ENCODE results near the gene NUAK1. TPM values are rescaled to one million over a fixed set of nuclear protein-coding genes. Genes with fewer than 3 reads are reported as not detected.

Gene NUAK1
- total and polyA plus RNA-seq, 2 experiments from 2014 or later, result 5.4 to 16.9 TPM

GRCh38 chr12:106046947-106047346 lies 91.8 kb downstream of the NUAK1 start:
- H3K9me2 ChIP-seq (ENCODE audit: insufficient read depth), result peaks cover 6% of the 10 kb centered on the region; the same call in 1 of the 2 replicates
- Mint-ChIP-seq H3K4me3 (no peak overlapping the region), H3K27ac (no peak overlapping the region), H3K36me3 (ENCODE audit: low read depth) (no peaks in the 10 kb centered on the region), H3K27me3 (ENCODE audit: insufficient read depth, low read depth, poor library complexity) (peaks cover 3% of the 10 kb centered on the region), H3K4me1 (no peaks in the 10 kb centered on the region; the same call in 1 of the 3 replicates), H3K9me3 (no peaks in the 10 kb centered on the region)
- no peaks in the 10 kb centered on the region for H3K36me3 ChIP-seq (ENCODE audit: insufficient read depth)
- no peaks in the 10 kb centered on the region for H4K20me1 ChIP-seq (replicated peaks; ENCODE audit: insufficient read depth)
- no peaks in the 10 kb centered on the region for H3K27me3 ChIP-seq (ENCODE audit: insufficient read depth)
- no peak for ATAC-seq
- no peak overlapping the region for H3K27ac ChIP-seq (ENCODE audit: low read depth)
- TF ChIP-seq, protein P1, sequence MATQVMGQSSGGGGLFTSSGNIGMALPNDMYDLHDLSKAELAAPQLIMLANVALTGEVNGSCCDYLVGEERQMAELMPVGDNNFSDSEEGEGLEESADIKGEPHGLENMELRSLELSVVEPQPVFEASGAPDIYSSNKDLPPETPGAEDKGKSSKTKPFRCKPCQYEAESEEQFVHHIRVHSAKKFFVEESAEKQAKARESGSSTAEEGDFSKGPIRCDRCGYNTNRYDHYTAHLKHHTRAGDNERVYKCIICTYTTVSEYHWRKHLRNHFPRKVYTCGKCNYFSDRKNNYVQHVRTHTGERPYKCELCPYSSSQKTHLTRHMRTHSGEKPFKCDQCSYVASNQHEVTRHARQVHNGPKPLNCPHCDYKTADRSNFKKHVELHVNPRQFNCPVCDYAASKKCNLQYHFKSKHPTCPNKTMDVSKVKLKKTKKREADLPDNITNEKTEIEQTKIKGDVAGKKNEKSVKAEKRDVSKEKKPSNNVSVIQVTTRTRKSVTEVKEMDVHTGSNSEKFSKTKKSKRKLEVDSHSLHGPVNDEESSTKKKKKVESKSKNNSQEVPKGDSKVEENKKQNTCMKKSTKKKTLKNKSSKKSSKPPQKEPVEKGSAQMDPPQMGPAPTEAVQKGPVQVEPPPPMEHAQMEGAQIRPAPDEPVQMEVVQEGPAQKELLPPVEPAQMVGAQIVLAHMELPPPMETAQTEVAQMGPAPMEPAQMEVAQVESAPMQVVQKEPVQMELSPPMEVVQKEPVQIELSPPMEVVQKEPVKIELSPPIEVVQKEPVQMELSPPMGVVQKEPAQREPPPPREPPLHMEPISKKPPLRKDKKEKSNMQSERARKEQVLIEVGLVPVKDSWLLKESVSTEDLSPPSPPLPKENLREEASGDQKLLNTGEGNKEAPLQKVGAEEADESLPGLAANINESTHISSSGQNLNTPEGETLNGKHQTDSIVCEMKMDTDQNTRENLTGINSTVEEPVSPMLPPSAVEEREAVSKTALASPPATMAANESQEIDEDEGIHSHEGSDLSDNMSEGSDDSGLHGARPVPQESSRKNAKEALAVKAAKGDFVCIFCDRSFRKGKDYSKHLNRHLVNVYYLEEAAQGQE (IDR thresholded peaks at IDR 0.05; ENCODE audit: unreplicated experiment), result no peak
- no peak for TF ChIP-seq STAT1 (IDR thresholded peaks at IDR 0.05; ENCODE audit: unreplicated experiment)
- TF ChIP-seq NANOG (IDR thresholded peaks at IDR 0.05; ENCODE audit: borderline replicate concordance), result no peak
- TF ChIP-seq, protein P2, sequence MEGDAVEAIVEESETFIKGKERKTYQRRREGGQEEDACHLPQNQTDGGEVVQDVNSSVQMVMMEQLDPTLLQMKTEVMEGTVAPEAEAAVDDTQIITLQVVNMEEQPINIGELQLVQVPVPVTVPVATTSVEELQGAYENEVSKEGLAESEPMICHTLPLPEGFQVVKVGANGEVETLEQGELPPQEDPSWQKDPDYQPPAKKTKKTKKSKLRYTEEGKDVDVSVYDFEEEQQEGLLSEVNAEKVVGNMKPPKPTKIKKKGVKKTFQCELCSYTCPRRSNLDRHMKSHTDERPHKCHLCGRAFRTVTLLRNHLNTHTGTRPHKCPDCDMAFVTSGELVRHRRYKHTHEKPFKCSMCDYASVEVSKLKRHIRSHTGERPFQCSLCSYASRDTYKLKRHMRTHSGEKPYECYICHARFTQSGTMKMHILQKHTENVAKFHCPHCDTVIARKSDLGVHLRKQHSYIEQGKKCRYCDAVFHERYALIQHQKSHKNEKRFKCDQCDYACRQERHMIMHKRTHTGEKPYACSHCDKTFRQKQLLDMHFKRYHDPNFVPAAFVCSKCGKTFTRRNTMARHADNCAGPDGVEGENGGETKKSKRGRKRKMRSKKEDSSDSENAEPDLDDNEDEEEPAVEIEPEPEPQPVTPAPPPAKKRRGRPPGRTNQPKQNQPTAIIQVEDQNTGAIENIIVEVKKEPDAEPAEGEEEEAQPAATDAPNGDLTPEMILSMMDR (conservative IDR thresholded peaks at IDR 0.05; ENCODE audit: low read depth in 2 of 2), result no peak
- TF ChIP-seq ZNF462 (CRISPR knock-in tag; IDR thresholded peaks at IDR 0.05), result no peak
- TF ChIP-seq ZNF331 (CRISPR knock-in tag; IDR thresholded peaks at IDR 0.05; ENCODE audit: low read depth), result no peak
- TF ChIP-seq ZNF114 (CRISPR knock-in tag; IDR thresholded peaks at IDR 0.05), result no peak
- TF ChIP-seq CREB1 (CRISPR knock-in tag; IDR thresholded peaks at IDR 0.05; ENCODE audit: low read depth), result no peak
- no peak for TF ChIP-seq POLR2AphosphoS5 (IDR thresholded peaks at IDR 0.05; ENCODE audit: low read depth)
- no peak for TF ChIP-seq JUNB (IDR thresholded peaks at IDR 0.05; ENCODE audit: unreplicated experiment)
- no peak for TF ChIP-seq EZH2phosphoT487 (IDR thresholded peaks at IDR 0.05; ENCODE audit: unreplicated experiment)
- no peak for TF ChIP-seq EZH2 (IDR thresholded peaks at IDR 0.05; ENCODE audit: low read depth, unreplicated experiment)
- TF ChIP-seq, protein P3, sequence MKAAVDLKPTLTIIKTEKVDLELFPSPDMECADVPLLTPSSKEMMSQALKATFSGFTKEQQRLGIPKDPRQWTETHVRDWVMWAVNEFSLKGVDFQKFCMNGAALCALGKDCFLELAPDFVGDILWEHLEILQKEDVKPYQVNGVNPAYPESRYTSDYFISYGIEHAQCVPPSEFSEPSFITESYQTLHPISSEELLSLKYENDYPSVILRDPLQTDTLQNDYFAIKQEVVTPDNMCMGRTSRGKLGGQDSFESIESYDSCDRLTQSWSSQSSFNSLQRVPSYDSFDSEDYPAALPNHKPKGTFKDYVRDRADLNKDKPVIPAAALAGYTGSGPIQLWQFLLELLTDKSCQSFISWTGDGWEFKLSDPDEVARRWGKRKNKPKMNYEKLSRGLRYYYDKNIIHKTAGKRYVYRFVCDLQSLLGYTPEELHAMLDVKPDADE (IDR thresholded peaks at IDR 0.05), result no peak
- DNase-seq (ENCODE audit: low spot score), result no peak
- H2AFZ ChIP-seq, result no peak overlapping the region
- H3K4me3 ChIP-seq, result no peak overlapping the region
- H3K4me2 ChIP-seq, result no peak overlapping the region
- H3F3A ChIP-seq (replicated peaks; ENCODE audit: low read depth), result no peaks in the 10 kb centered on the region
- no peaks in the 10 kb centered on the region for H3K4me1 ChIP-seq (ENCODE audit: insufficient read depth)
- no peaks in the 10 kb centered on the region for H3K79me2 ChIP-seq (replicated peaks; ENCODE audit: insufficient read depth)

Data from GM23338 (cell line).